Left renal pelvis (tissue), 4 donors: ENCODE results near the gene GPR63. TPM values are rescaled to one million over a fixed set of nuclear protein-coding genes. Genes with fewer than 3 reads are reported as not detected.

Source experiments
- DNase-seq, 4 donors: peaks; one replicate each; pipeline ENCODE4 v3.0.0-alpha.2; 2013; ENCODE audit warnings: low read depth in 4 of 4, low spot score in 3 of 4
- polyA plus RNA-seq, 4 donors: library from polyadenylated mRNA; unstranded; fragments of 120-200 nt; gene quantifications; one replicate each; pipeline ENCODE4 v1.2.1, GENCODE V29; 2013; ENCODE audit not compliant: insufficient read length in 4 of 4

Gene GPR63
- polyA plus RNA-seq, 4 donors = 3.2 to 4.2 (median 3.3) TPM

- no peak for DNase-seq
These were observed 75.5 kb downstream of the GPR63 start for GRCh38 chr6:96761794-96762193.

GRCh38 chr6:96760153-96760687, 77.1 kb downstream of the GPR63 start:
- no peak for DNase-seq

GRCh38 chr6:96755096-96755495, 82.2 kb downstream of the GPR63 start:
- DNase-seq = no peak

GRCh38 chr6:96749891-96750290, 87.4 kb downstream of the GPR63 start:
- no peak for DNase-seq

Other genes with a start within 250 kb of the GPR63 start
- gene NDUFAF4, start 60.4 kb upstream of the GPR63 start, polyA plus RNA-seq = 10 to 100 TPM; 24.7 to 42.3 (median 34.5) TPM
- 1 to 10 TPM; 3.2 to 5.5 (median 3.9) TPM for gene KLHL32, start 87.3 kb upstream of the GPR63 start, polyA plus RNA-seq